GM19240 (cell line): ENCODE measurements around the gene CMTM7.

Experiments used
- DNase-seq: peaks from one replicate; pipeline ENCODE4 v3.0.0; 2011; ENCODE audit warnings: low spot score; ENCODE audit not compliant: insufficient read length

CMTM7 gene

GRCh38 chr3:32413845-32414521 lies 22.3 kb downstream of the CMTM7 start:
- no peak for DNase-seq

- no peak for DNase-seq
Observed at GRCh38 chr3:32414522-32415202, 23.0 kb downstream of the CMTM7 start.

- DNase-seq, result no peak
Observed at GRCh38 chr3:32419742-32420125, 28.1 kb downstream of the CMTM7 start.

- DNase-seq, result peak; percentile 40
Observed at GRCh38 chr3:32420126-32421038, 28.7 kb downstream of the CMTM7 start.

GRCh38 chr3:32421185-32421584 lies 29.5 kb downstream of the CMTM7 start:
- DNase-seq, result no peak

- no peak for DNase-seq
Observed at GRCh38 chr3:32421991-32422859, 30.6 kb downstream of the CMTM7 start.

- no peak for DNase-seq
Observed at GRCh38 chr3:32422943-32423342, 31.3 kb downstream of the CMTM7 start.

- no peak for DNase-seq
Observed at GRCh38 chr3:32423534-32423933, 31.9 kb downstream of the CMTM7 start.

- DNase-seq, result no peak
Observed at GRCh38 chr3:32423956-32424557, 32.4 kb downstream of the CMTM7 start.

GRCh38 chr3:32424581-32425250 lies 33.1 kb downstream of the CMTM7 start:
- DNase-seq, result no peak

GRCh38 chr3:32428092-32429068 lies 36.7 kb downstream of the CMTM7 start:
- no peak for DNase-seq

- no peak for DNase-seq
Observed at GRCh38 chr3:32430900-32431299, 39.2 kb downstream of the CMTM7 start.

- no peak for DNase-seq
Observed at GRCh38 chr3:32431481-32431880, 39.8 kb downstream of the CMTM7 start.

- no peak for DNase-seq
Observed at GRCh38 chr3:32432045-32432710, 40.5 kb downstream of the CMTM7 start.

- no peak for DNase-seq
Observed at GRCh38 chr3:32432711-32433530, 41.3 kb downstream of the CMTM7 start.

GRCh38 chr3:32434206-32434605 lies 42.6 kb downstream of the CMTM7 start:
- no peak for DNase-seq
